ENCODE measurements around the gene TBL1Y.
"Not testable (repeated sequence)": the region's sequence is repeated elsewhere in the genome, so short reads cannot be mapped to it uniquely, and the experiment has no call there.

Gene TBL1Y

DNA sequence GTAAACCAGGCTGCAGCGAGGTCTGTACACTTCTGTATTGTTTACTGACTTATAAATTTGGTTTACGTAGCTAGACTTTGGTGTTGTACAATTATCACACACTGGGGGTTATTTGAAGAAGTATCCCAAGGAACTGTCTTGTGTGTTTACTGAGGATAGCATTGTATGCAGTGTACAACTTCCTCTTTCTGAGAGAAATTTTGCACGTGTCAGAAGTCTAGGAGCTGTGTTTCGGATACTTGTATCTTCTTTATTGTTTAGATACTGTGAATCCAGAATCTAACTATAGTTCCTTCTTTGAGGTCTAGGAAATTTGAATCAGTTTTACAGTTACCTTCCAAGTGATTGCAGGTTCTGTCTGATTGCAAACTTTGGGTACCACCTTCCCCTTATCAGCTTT is 64.5 kb downstream of the TBL1Y start:
- DNase-seq, result no peak

GRCh38 chrY:6977783-6978182 is 67.3 kb downstream of the TBL1Y start:
- DNase-seq, result no peak

- no peak for DNase-seq
These were observed 72.7 kb downstream of the TBL1Y start for GRCh38 chrY:6983221-6983620.

DNA sequence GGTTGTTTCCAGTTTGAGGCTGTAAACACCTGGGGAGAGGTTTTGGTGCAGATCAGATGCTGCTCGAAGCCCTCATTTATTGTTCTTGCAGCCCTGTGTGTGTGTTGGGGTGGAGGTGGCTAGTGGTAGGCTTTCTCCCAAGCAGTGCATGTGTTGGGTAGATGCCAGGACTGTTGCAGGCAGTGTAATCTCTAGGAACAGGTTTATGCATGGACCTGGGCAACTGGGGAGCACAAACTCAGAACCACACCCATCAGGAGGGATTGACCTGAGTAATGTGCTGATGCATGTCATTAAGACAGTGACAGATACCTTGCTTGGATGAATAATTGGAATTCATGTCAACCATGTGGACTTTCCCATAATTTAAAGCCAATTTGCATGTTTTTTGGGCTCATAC is 77.3 kb downstream of the TBL1Y start:
- no peak for DNase-seq

GRCh38 chrY:6989886-6990620 is 79.6 kb downstream of the TBL1Y start:
- DNase-seq, result no peak

DNA sequence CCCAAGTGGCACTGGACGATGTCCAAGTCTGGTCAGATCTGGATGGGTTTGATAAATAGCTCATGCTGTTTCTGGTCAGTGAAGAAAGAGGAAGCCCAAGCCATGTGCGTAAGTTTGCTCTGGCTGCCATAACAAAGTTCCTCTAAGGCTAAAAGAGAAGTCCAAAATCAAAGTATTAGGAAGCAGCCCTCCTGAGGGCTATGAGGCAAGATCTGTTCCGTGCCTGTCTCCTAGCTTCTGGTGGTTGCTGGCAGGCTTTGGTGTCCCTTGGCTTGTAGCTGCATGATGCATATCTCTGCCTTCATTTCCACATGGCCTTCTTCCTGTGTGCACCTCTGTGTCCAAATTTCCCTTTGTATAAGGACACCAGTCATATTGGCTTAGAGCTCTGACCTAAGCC is 81.5 kb downstream of the TBL1Y start:
- no peak for DNase-seq

GRCh38 chrY:6995987-6996386 is 85.5 kb downstream of the TBL1Y start:
- DNase-seq, result no peak

DNA sequence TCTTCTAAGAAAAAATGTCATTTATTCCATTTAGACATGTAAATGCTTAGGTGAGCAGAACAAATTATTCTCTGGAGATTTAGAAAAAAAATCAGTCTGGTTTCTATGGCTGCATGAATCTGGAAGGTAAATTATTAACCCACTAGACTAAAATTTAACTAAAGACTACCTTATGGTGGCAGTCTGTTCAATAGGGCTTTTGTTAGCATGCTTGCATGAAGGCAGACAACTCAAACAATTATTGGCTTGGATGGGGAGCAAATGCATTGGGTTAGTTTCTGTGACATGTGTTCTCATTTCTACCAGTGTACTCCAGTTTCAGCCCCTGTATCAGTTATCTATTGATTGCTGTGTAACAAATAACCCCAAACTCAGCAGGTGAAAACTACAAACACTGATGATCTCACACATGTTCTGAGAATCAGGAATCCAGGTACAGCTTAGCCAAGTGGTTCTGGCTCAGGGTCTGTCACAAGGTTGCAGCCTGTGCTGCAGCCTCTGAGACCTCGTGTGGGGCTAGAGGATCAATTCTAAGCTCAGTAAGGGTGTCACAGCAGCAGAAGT is 87.1 kb downstream of the TBL1Y start:
- no peak for DNase-seq

DNA sequence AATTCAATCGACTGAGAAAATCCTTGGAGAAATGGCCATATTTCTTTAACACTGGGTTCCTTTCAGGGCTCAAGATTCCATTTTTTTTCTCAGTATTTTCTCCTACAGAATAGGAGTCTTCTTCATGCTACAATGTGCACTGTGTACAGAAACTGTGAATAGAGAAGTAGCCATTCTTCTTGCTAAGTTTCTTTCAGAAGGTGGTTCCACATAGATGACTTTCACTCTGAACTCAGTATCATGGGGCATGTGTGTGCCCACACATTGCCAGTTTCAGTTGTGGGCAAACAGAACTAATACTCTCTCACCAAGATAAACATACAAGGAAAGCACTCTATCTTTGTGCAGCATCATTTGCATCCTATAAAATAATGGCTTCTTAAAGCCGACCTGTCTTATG is 89.4 kb downstream of the TBL1Y start:
- DNase-seq, result no peak

GRCh38 chrY:7002581-7002980 is 92.1 kb downstream of the TBL1Y start:
- no peak for DNase-seq

DNA sequence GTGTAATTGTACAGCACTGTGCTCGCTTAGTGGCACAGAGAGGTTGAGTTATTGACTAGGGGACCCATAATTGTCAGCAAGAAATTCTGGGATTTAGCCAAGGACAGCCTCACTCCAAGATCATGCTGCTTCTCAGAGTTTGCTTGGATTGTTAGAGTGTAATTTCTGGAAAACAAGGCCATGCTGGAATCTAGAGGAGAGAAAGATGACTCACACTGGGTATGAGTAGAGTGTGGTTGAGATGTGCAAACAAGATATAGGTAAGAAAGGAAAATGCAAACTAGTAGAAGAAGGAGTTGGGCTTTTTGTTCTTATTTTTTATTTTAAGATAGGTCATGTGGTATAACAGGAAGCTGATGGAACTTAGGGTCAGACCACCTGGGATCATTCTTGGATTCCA is 97.4 kb downstream of the TBL1Y start:
- DNase-seq, result no peak

DNA sequence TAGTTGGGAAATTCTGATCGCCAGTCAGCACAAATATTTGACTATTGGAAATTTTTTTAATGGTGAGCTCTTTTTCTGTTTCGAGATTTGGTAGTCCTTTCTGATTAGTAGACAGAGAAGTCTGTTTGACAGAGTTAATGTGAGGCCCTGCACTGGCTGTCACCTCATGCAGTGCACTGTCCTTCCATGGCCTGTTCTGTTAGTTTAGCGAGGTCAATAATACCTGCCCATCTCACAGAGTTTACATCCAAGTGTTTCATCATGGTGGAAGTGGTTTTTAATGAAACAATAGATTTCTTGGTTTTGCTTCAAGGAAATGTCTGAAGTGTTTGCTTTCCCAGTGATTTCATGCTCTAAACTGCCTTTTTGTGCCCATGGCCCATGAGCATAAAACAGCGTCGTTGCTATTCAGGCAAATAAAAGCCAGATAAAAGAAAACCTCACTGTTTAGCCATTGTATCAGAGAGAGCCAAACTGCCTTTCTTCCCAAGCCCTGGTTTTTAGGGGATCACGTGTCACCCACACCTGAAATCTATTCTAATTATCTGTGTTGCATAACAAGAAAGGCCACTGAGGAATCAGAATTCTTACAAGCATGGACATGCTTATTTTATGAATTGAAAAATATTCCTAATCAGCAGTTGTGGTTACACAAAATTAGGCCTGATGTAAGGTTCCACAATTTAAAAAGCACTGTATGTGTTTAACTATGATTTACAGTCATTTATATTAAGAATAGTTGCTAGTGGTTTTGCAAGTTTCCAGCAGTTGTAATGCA is 98.3 kb downstream of the TBL1Y start:
- no peak for DNase-seq

GRCh38 chrY:7013051-7013450 is 102.6 kb downstream of the TBL1Y start:
- DNase-seq, result no peak

GRCh38 chrY:7016521-7016920 is 106.0 kb downstream of the TBL1Y start:
- no peak for DNase-seq

DNA sequence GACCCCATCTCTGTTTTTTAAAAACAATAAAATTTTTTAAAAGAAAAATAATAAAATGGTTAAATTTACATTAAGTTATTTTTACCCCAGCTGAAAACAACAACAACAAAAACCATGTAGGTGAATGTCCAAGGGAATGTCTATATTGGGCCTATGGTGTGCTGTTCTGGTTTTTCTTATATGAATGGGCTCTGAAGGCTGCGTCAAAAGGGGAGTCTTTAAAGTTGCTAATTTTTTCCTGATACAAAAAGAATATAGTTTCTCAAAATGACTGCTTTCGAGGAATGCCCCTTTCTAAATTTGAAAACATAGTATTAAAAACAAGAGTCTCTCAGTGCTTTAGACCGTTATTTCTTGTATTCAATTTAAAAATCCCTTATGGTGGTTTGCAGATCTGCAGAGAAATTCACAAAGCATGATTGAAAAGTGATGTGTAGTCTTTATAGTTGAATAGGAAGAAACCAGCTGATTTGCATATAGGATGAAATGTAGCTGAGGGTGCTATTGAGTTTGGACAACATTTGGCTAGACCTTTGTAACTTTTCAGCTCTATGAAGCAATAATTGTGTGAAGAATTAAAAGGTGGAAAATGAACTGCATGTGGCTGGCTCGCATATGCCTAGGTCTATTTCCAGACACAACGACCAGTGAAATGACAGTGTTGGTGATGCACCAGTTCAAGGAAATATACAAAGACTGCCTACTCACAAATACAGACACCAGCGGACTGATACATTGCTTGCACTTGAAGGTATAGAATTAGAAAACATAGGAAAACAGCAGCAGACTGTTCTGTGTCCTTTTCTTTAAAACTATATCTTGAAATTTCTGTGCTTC is 107.0 kb downstream of the TBL1Y start:
- no peak for DNase-seq

DNA sequence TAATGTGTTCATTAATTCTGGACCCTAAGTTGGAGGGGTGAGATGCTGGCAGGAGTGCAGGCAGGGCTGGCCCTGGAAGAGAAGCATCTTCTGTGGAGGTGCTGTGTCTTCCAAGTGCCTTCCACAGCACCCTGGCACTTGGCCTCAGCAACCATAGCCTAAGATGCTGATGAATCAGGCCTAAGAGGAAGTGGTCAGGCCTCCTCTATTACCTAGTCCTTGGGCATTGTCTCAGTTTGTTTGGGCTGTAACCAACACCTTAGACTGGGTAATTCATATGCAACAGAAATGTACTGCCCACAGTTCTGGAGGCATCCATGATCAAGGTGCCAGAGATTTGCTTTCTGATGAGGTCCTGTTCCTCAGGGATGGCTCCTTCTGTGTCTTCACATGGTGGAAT is 128.5 kb downstream of the TBL1Y start:
- DNase-seq, result no peak

- no peak for DNase-seq
These were observed 130.2 kb downstream of the TBL1Y start for GRCh38 chrY:7040662-7041061.

DNA sequence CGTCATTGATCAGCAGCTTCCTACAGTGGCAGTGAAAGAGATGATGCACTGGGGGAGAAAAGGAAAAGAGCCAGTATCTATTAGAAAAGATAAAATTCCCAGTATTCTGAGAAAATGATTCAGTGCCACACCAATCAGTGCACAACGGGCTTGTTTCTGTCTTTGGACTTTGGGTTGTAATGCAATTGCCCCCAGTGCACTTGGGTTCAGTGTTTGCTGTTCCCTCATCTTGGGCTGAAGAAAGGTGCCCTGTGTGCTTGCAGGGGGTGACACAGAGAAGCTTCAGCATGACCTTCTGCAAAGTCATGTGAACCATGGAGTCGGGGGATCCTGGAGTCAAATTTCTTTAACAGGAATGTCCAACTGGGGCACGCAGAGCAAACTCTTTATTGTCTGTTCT is 131.5 kb downstream of the TBL1Y start:
- no peak for DNase-seq

DNA sequence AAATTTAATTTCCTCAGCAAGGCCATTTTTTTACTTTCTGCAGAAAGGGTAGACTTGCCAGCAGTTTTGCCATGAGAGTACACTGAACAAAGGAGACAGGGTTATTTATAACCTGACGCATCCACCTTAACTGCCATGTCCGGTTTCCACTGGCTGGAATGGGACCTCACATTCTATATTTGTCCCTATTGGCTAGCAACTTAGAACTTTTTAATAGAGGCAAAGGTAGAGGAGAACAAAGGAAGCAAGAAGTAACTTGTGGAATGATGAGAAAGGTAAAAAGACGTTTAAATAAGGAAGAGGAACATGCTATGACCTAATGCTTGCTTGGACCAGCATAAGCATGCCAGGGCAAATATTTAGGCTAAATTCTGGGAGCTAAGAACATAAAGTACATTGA is 142.0 kb downstream of the TBL1Y start:
- not testable (repeated sequence) for DNase-seq

DNA sequence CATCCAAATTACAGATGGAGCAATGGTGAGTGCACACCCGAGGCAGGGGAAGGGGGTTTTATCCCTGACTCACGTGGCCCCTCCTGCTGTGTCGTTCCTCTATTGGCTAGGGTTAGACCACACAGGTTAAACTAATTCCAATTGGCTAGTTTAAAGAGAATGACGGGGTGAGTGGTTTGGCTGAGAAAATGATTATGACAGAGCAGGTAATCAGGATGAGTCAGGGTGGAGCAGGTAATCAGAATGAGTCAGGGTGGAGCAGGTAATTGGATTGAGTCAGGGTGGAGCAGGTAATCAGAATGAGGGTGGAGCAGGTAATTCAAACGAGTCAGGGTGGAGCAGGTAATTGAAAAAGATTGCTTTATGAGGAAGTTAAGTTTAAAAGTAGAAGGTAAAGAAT is 146.4 kb downstream of the TBL1Y start:
- DNase-seq, result no peak

DNA sequence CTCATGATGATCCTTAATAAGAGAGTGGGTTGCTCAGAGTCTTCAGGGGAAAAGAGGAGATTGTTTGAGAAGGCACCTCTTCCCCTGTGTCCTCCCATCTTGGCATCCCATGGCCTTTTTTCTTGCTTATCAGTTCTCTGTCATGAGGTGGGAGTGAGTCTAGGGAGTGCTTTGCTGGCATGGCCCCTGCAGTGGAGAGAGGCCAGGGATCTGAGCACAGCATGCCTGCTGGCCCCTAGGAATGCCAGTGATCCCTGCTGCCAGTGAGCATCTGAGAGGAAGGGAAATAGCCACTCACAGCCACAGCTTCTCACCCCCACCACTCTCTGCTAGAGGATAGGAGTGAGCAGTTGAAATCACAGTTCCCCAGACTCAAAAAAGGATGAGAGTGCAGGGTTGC is 168.2 kb downstream of the TBL1Y start:
- DNase-seq, result no peak

GRCh38 chrY:7080548-7080947 is 170.1 kb downstream of the TBL1Y start:
- not testable (repeated sequence) for DNase-seq

DNA sequence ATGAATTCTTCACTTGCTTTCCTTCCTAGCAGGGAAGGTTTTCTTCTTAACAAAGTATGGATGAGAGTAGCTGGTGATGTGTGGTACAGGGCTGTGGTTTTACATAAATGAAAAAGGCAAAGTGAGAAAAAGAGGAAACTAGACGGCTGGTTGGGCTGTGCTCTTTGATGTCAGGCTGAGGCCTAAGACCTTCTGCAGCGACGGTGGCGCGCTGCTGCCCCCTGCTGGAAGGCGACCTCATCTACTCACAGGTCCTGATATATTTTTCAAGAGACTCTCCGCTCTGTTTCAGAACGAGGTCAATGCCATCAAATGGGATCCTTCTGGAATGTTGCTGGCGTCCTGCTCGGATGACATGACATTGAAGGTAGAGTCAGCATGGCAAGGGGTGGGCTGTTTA is 175.1 kb downstream of the TBL1Y start:
- no peak for DNase-seq

All from activated CD4-positive, alpha-beta T cell treated with anti-CD3 and anti-CD28 coated beads, Interleukin-2, amount 50 U/mL, for 16 hours (primary cell).